Astrocyte (in vitro differentiated cells and primary cell): ENCODE results near the gene SP6. TPM values are rescaled to one million over a fixed set of nuclear protein-coding genes. Genes with fewer than 3 reads are reported as not detected.

Source experiments
- DNase-seq: peaks from one replicate; pipeline ENCODE4 v3.0.0-alpha.2; 2010; ENCODE audit warnings: low read depth
- FAIRE-seq: peaks from 2 replicates; lab custom pipeline; 2011; peaks lifted over from hg19 to GRCh38; lab: Jason Lieb, UNC
- H2AFZ ChIP-seq: 2 replicates; pipeline ENCODE4 v1.6.0; 2012; ENCODE audit warnings: low read depth, low read length, inconsistent platforms
- H3K27ac ChIP-seq: 2 replicates; pipeline ENCODE4 v1.5.1; 2011; ENCODE audit warnings: low read depth, low read length, inconsistent platforms
- H3K27me3 ChIP-seq: 2 replicates; pipeline ENCODE4 v1.6.0; 2011; ENCODE audit warnings: low read length, inconsistent platforms; ENCODE audit not compliant: insufficient read depth
- H3K36me3 ChIP-seq: 2 replicates; pipeline ENCODE4 v1.5.1; 2011; ENCODE audit warnings: low read length, inconsistent platforms; ENCODE audit not compliant: insufficient read depth
- H3K4me1 ChIP-seq: 2 replicates; pipeline ENCODE4 v1.5.1; 2011; ENCODE audit warnings: low read length, inconsistent platforms; ENCODE audit not compliant: insufficient read depth
- H3K4me2 ChIP-seq: 2 replicates; pipeline ENCODE4 v1.6.0; 2012; ENCODE audit warnings: low read length, inconsistent platforms
- H3K4me3 ChIP-seq: 2 replicates; pipeline ENCODE4 v1.5.1; 2011; ENCODE audit warnings: low read depth, mild to moderate bottlenecking, low read length, inconsistent platforms; ENCODE audit not compliant: insufficient read depth
- H3K79me2 ChIP-seq: 2 replicates; pipeline ENCODE4 v1.6.0; 2012; ENCODE audit warnings: mild to moderate bottlenecking, low read length, inconsistent platforms; ENCODE audit not compliant: insufficient read depth
- H3K9ac ChIP-seq: 2 replicates; pipeline ENCODE4 v1.6.0; 2012; ENCODE audit warnings: mild to moderate bottlenecking, low read length, inconsistent platforms
- H3K9me3 ChIP-seq: 2 replicates; pipeline ENCODE4 v1.5.1; 2012; ENCODE audit warnings: low read depth, mild to moderate bottlenecking, low read length, inconsistent platforms; ENCODE audit not compliant: insufficient read depth
- H4K20me1 ChIP-seq: 2 replicates; pipeline ENCODE4 v1.6.0; 2012; ENCODE audit warnings: low read length, inconsistent platforms; ENCODE audit not compliant: insufficient read depth
- H3K27ac Mint-ChIP-seq: one replicate; pipeline ENCODE4 v1.8.0; 2021; ENCODE audit warnings: mild to moderate bottlenecking, mixed read lengths; ENCODE audit not compliant: unreplicated experiment
- H3K27me3 Mint-ChIP-seq: one replicate; pipeline ENCODE4 v1.8.0; 2021; ENCODE audit warnings: low read depth, mixed read lengths; ENCODE audit not compliant: unreplicated experiment
- H3K36me3 Mint-ChIP-seq: one replicate; pipeline ENCODE4 v1.8.0; 2021; ENCODE audit warnings: low read depth, mixed read lengths; ENCODE audit not compliant: unreplicated experiment
- H3K4me1 Mint-ChIP-seq: one replicate; pipeline ENCODE4 v1.8.0; 2021; ENCODE audit warnings: low read depth, mixed read lengths; ENCODE audit not compliant: unreplicated experiment
- H3K4me3 Mint-ChIP-seq: one replicate; pipeline ENCODE4 v1.8.0; 2021; ENCODE audit warnings: mild to moderate bottlenecking, moderate library complexity, mixed read lengths; ENCODE audit not compliant: unreplicated experiment
- H3K9me3 Mint-ChIP-seq: one replicate; pipeline ENCODE4 v1.8.0; 2021; ENCODE audit warnings: mild to moderate bottlenecking, mixed read lengths; ENCODE audit not compliant: unreplicated experiment
- EZH2 ChIP-seq: IDR thresholded peaks from 2 replicates; pipeline ENCODE4 v1.6.1; 2012; ENCODE audit warnings: mild to moderate bottlenecking, low read length, inconsistent platforms; ENCODE audit not compliant: insufficient read depth
- total RNA-seq: library from RNA; stranded (reverse); gene quantifications from 2 replicates; pipeline ENCODE4 v1.2.1, GENCODE V29; 2021
- TF ChIP-seq, protein P1 (sequence below): IDR thresholded peaks from 2 replicates; pipeline ENCODE4 v1.5.1; 2011; ENCODE audit warnings: low read depth, mild to moderate bottlenecking, inconsistent platforms, low read length, moderate library complexity; ENCODE audit not compliant: insufficient read depth

SP6 gene
- total RNA-seq, 1 donor from 2014 or later: 1.6 TPM

DNA sequence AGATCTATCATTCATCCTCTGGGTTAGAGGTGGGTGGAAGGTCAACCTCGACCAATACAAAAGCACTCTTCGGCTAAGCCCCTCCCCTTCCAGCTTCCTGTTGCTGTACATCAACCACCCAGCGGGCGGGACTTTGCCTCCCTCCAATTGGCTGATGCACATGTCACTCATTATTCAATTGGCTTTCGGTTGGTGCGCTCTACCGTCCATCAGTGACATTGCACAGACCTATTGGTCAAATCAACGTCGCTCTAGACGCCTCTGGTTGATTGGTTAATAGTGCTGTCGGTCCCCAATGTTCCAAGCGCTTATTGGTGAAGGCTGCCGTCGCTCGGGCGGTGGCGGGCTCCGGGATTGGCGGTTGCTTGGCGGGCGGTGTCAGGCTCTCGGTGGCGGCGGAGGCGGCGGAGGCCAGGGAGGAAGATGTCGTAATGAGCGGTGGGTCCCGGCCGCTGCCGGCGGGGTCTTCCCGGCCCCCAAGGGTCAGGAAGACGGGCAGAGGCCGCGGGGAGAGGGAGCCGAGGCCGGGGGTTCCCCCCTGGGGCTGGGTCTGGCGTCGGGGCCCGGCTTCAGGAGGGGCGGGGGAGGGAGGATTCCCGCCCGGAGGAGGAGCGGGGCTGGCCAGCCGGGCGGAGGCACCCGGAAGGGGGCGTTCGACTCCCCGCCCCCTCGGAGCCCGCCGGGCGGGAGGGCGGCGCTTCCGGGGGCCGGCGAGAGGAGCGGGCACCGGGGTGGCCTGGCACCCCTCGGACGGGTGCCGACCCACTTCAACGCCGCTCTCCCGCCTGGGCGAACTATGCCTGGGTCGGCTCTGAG is 45.1 kb upstream of the SP6 start, which contains the start of gene SP2:
SP2 (plus strand) TSS at position 381 of the 816 bp plus-strand sequence; CDS start at position 432, 51 bp downstream.
- peak within 1 kb of the TSS; percentile 94 for H3K27ac ChIP-seq
- H2AFZ ChIP-seq: peak within 1 kb of the TSS; percentile 86
- Mint-ChIP-seq H3K4me1 (peaks cover 15% of the 10 kb centered on the region), H3K36me3 (peaks cover 6% of the 10 kb centered on the region), H3K27ac (peak within 1 kb of the TSS; percentile 99), H3K27me3 (no peaks in the 10 kb centered on the region), H3K9me3 (no peaks in the 10 kb centered on the region), H3K4me3 (peak within 1 kb of the TSS; percentile 94)
- peaks cover 19% of the 10 kb centered on the region for H3K4me1 ChIP-seq
- H4K20me1 ChIP-seq: no peaks in the 10 kb centered on the region
- H3K27me3 ChIP-seq: no peaks in the 10 kb centered on the region
- H3K4me3 ChIP-seq: peak within 1 kb of the TSS; percentile 96
- H3K36me3 ChIP-seq: no peaks in the 10 kb centered on the region
- no peaks in the 10 kb centered on the region for H3K9me3 ChIP-seq
- peak within 1 kb of the TSS; percentile 99 for H3K4me2 ChIP-seq
- FAIRE-seq (peak; percentile 68), DNase-seq (peak; percentile 100)
- H3K79me2 ChIP-seq: peaks cover 38% of the 10 kb centered on the region
- TF ChIP-seq, protein P1, sequence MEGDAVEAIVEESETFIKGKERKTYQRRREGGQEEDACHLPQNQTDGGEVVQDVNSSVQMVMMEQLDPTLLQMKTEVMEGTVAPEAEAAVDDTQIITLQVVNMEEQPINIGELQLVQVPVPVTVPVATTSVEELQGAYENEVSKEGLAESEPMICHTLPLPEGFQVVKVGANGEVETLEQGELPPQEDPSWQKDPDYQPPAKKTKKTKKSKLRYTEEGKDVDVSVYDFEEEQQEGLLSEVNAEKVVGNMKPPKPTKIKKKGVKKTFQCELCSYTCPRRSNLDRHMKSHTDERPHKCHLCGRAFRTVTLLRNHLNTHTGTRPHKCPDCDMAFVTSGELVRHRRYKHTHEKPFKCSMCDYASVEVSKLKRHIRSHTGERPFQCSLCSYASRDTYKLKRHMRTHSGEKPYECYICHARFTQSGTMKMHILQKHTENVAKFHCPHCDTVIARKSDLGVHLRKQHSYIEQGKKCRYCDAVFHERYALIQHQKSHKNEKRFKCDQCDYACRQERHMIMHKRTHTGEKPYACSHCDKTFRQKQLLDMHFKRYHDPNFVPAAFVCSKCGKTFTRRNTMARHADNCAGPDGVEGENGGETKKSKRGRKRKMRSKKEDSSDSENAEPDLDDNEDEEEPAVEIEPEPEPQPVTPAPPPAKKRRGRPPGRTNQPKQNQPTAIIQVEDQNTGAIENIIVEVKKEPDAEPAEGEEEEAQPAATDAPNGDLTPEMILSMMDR: no peak
- peak within 1 kb of the TSS; percentile 98 for H3K9ac ChIP-seq

DNA sequence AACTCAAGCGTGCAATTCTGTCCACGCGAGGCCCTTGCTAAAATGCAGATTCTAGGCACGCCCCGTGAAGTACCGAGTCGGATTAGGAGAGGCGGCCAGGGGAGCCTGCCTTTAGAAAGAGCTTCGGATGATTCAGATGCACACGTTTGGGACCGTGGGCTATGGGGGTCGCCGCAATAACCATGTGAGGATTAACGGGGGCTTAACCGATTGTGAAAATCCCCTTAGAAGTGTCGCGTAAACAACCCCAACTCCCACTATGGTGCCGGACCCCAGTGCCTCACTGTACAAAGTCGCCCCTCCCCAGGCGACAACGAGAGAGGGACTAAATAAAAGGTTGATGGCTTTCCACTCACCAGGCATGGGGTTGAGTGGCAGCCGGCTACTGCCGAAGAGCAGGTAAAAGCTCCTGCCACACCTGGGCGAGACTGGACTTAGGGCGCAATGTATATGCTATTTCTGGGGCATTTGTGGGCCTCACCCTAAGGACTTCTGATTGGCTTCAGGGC is 44.4 kb upstream of the SP6 start:
- Histone ChIP-seq H2AFZ (peak overlapping the region; percentile 84), H3K79me2 (peaks cover 36% of the 10 kb centered on the region), H3K36me3 (no peaks in the 10 kb centered on the region), H3K9me3 (no peaks in the 10 kb centered on the region), H3K27ac (peak overlapping the region; percentile 66), H3K4me2 (peak overlapping the region; percentile 96), H3K4me1 (peaks cover 15% of the 10 kb centered on the region), H3K9ac (peak overlapping the region; percentile 90), H4K20me1 (no peaks in the 10 kb centered on the region), H3K27me3 (no peaks in the 10 kb centered on the region), H3K4me3 (peak overlapping the region; percentile 96)
- no peak for FAIRE-seq
- DNase-seq: no peak
- H3K27ac Mint-ChIP-seq: peak overlapping the region; percentile 99
- H3K36me3 Mint-ChIP-seq: peaks cover 6% of the 10 kb centered on the region
- peaks cover 15% of the 10 kb centered on the region for H3K4me1 Mint-ChIP-seq
- H3K27me3 Mint-ChIP-seq: no peaks in the 10 kb centered on the region
- no peaks in the 10 kb centered on the region for H3K9me3 Mint-ChIP-seq
- TF ChIP-seq, protein P1: no peak
- TF ChIP-seq EZH2: no peak
- H3K4me3 Mint-ChIP-seq: peak overlapping the region; percentile 94
